Keratinocyte (primary cell): Measurements from ENCODE around the gene REPIN1. TPM values are rescaled to one million over a fixed set of nuclear protein-coding genes. Genes with fewer than 3 reads are reported as not detected.

ENCODE experiments used
- DNase-seq: peaks from one replicate; pipeline ENCODE4 v3.0.0-alpha.2; 2011; ENCODE audit warnings: low read depth, missing footprints, low spot score
- FAIRE-seq: peaks from 2 replicates; lab custom pipeline; 2011; peaks lifted over from hg19 to GRCh38; lab: Jason Lieb, UNC
- H2AFZ ChIP-seq: 2 replicates; pipeline ENCODE4 v1.6.0; 2012; ENCODE audit warnings: low read length, control low read depth, inconsistent platforms; ENCODE audit not compliant: control insufficient read depth
- H3K27ac ChIP-seq: 2 replicates; pipeline ENCODE4 v1.5.1; 2011; ENCODE audit warnings: low read length; ENCODE audit not compliant: control insufficient read depth, insufficient read depth
- H3K27me3 ChIP-seq: 3 replicates; pipeline ENCODE4 v1.6.0; 2011; ENCODE audit warnings: low read length; ENCODE audit not compliant: control insufficient read depth, insufficient read depth; ENCODE audit errors: extremely low read depth
- H3K36me3 ChIP-seq, 2 experiments: 2 replicates in 1 of 2; 3 replicates in 1 of 2; pipeline ENCODE4 v1.5.1; 2011; ENCODE audit warnings: low read length in 2 of 2, mild to moderate bottlenecking in 1 of 2; ENCODE audit not compliant: control insufficient read depth in 2 of 2, insufficient read depth in 2 of 2; ENCODE audit errors: extremely low read depth in 1 of 2
- H3K4me1 ChIP-seq: 3 replicates; pipeline ENCODE4 v1.5.1; 2011; ENCODE audit warnings: low read length; ENCODE audit not compliant: control insufficient read depth, insufficient read depth; ENCODE audit errors: extremely low read depth
- H3K4me2 ChIP-seq: 3 replicates; pipeline ENCODE4 v1.6.0; 2011; ENCODE audit warnings: low read depth, low read length; ENCODE audit not compliant: control insufficient read depth, insufficient read depth; ENCODE audit errors: extremely low read depth
- H3K4me3 ChIP-seq, 3 experiments: fragments of 200-600 bp in 1 of 3; sonication (generic) in 1 of 3; 2 replicates in 2 of 3; 3 replicates in 1 of 3; pipeline ENCODE4 v1.5.1; 2011 to 2016; ENCODE audit warnings: low read length in 3 of 3, mild to moderate bottlenecking in 3 of 3, control low read depth in 2 of 3, inconsistent platforms in 1 of 3, low read depth in 1 of 3, mixed read lengths in 1 of 3, mixed run types in 1 of 3, moderate library complexity in 1 of 3; ENCODE audit not compliant: control insufficient read depth in 2 of 3, insufficient read depth in 2 of 3; ENCODE audit errors: extremely low read depth in 1 of 3
- H3K79me2 ChIP-seq: 2 replicates; pipeline ENCODE4 v1.6.0; 2012; ENCODE audit warnings: low read length; ENCODE audit not compliant: control insufficient read depth, insufficient read depth
- H3K9ac ChIP-seq: 3 replicates; pipeline ENCODE4 v1.6.0; 2011; ENCODE audit warnings: low read length; ENCODE audit not compliant: control insufficient read depth, insufficient read depth; ENCODE audit errors: extremely low read depth
- H3K9me1 ChIP-seq: 3 replicates; pipeline ENCODE4 v1.6.0; 2011; ENCODE audit warnings: low read length; ENCODE audit not compliant: control insufficient read depth, insufficient read depth; ENCODE audit errors: extremely low read depth
- H3K9me3 ChIP-seq: 2 replicates; pipeline ENCODE4 v1.5.1; 2012; ENCODE audit warnings: low read depth, low read length; ENCODE audit not compliant: control insufficient read depth
- H4K20me1 ChIP-seq: 3 replicates; pipeline ENCODE4 v1.6.0; 2011; ENCODE audit warnings: low read length; ENCODE audit not compliant: control insufficient read depth, insufficient read depth; ENCODE audit errors: extremely low read depth
- CTCF ChIP-seq, 3 experiments: IDR thresholded peaks in 1 of 3; conservative IDR thresholded peaks in 1 of 3; optimal IDR thresholded peaks in 1 of 3; 2 replicates in 2 of 3; 3 replicates in 1 of 3; pipeline versions ENCODE3 to v1.5.1; 2011; ENCODE audit warnings: low read length in 3 of 3, mild to moderate bottlenecking in 3 of 3, moderate library complexity in 2 of 3, control low read depth in 1 of 3, inconsistent platforms in 1 of 3; ENCODE audit not compliant: insufficient read depth in 2 of 3; ENCODE audit errors: extremely low read depth in 1 of 3
- EZH2 ChIP-seq: IDR thresholded peaks from one replicate; pipeline ENCODE4 v1.6.1; 2012; ENCODE audit warnings: inconsistent platforms, mild to moderate bottlenecking, low read length, moderate library complexity
- dilution Hi-C: fragments of 300-500 bp; cut with MboI; formaldehyde crosslinking; loops from one replicate; pipeline ENCODE4 v1.7.0; 2020; ENCODE audit warnings: low sequenced_read_pairs; ENCODE audit not compliant: extremely low pct_ligation_motif_present
- polyA plus RNA-seq, 5 experiments: library from polyadenylated mRNA; depleted of rRNA in 3 of 5; stranded (reverse) in 3 of 5; stranded (forward) in 1 of 5; unstranded in 1 of 5; fragments of >200 nt; gene quantifications; 1 replicate in 1 of 5; 2 replicates in 3 of 5; 3 replicates in 1 of 5; pipeline versions ENCODE4 v1.2.1 to v1.2.3, GENCODE V29; 2011 to 2012; ENCODE audit warnings: missing spikeins in 2 of 5, low read depth in 1 of 5, low replicate concordance in 1 of 5

Gene REPIN1
- polyA plus RNA-seq, 1 donor (not counting 4 experiments of a cell fraction or from before 2014, with no cell fraction given), result 9.3 TPM

GRCh38 chr7:150403376-150404171 is 35.0 kb downstream of the REPIN1 start:
- no peaks in the 10 kb centered on the region for H3K9me1 ChIP-seq
- no peak overlapping the region for H3K4me3 ChIP-seq
- TF ChIP-seq EZH2 (no peak), CTCF (optimal IDR thresholded peaks at IDR 0.05 in 1 of 3, IDR thresholded peaks at IDR 0.05 in 1 of 3, conservative IDR thresholded peaks at IDR 0.05 in 1 of 3; ENCODE audit: extremely low read depth in 1 of 3, insufficient read depth in 2 of 3, low read length in 3 of 3) (no peak)
- H3K9me3 ChIP-seq, result no peaks in the 10 kb centered on the region
- H3K27me3 ChIP-seq, result no peaks in the 10 kb centered on the region
- DNase-seq (no peak), FAIRE-seq (no peak)
- no peak overlapping the region for H3K4me2 ChIP-seq
- H3K79me2 ChIP-seq, result no peaks in the 10 kb centered on the region
- H4K20me1 ChIP-seq, result no peaks in the 10 kb centered on the region
- H2AFZ ChIP-seq, result no peak overlapping the region
- H3K4me1 ChIP-seq, result peaks cover 24% of the 10 kb centered on the region
- dilution Hi-C loops, result no loop called here
- H3K9ac ChIP-seq, result no peak overlapping the region
- H3K27ac ChIP-seq, result no peak overlapping the region
- no peaks in the 10 kb centered on the region for H3K36me3 ChIP-seq

- TF ChIP-seq EZH2, result no peak
- Histone ChIP-seq H3K36me3 (no peaks in the 10 kb centered on the region), H3K9ac (peak overlapping the region; percentile 74), H3K4me2 (peak overlapping the region; percentile 93), H3K27ac (no peak overlapping the region), H2AFZ (peak overlapping the region; percentile 87), H3K79me2 (no peaks in the 10 kb centered on the region), H3K4me3 (peak overlapping the region; percentile 49 to 75 (median 68)), H3K4me1 (peaks cover 24% of the 10 kb centered on the region), H3K9me1 (no peaks in the 10 kb centered on the region), H3K9me3 (no peaks in the 10 kb centered on the region), H4K20me1 (no peaks in the 10 kb centered on the region), H3K27me3 (no peaks in the 10 kb centered on the region)
- dilution Hi-C loops, result no loop called here
- DNase-seq (no peak), FAIRE-seq (no peak)
These were observed 35.7 kb downstream of the REPIN1 start for GRCh38 chr7:150404172-150404804.
